SK-N-DZ (cell line): ENCODE results near the gene MND1. TPM values are rescaled to one million over a fixed set of nuclear protein-coding genes. Genes with fewer than 3 reads are reported as not detected.

Source experiments
- DNase-seq: peaks from one replicate; pipeline ENCODE4 v3.0.0-alpha.2; 2015; ENCODE audit warnings: low spot score
- polyA plus RNA-seq, 2 experiments: library from polyadenylated mRNA; depleted of rRNA; stranded (reverse); fragments of >200 nt; gene quantifications; 2 replicates each; pipeline ENCODE4 v1.2.3, GENCODE V29; 2014

The MND1 gene
- 35.5 and 36.3 TPM in 2 replicates for polyA plus RNA-seq (2014; cell fraction: cytosol; rRNA removed)
- 19.1 and 24.2 TPM in 2 replicates for polyA plus RNA-seq (2014; cell fraction: nucleus; rRNA removed)

DNA sequence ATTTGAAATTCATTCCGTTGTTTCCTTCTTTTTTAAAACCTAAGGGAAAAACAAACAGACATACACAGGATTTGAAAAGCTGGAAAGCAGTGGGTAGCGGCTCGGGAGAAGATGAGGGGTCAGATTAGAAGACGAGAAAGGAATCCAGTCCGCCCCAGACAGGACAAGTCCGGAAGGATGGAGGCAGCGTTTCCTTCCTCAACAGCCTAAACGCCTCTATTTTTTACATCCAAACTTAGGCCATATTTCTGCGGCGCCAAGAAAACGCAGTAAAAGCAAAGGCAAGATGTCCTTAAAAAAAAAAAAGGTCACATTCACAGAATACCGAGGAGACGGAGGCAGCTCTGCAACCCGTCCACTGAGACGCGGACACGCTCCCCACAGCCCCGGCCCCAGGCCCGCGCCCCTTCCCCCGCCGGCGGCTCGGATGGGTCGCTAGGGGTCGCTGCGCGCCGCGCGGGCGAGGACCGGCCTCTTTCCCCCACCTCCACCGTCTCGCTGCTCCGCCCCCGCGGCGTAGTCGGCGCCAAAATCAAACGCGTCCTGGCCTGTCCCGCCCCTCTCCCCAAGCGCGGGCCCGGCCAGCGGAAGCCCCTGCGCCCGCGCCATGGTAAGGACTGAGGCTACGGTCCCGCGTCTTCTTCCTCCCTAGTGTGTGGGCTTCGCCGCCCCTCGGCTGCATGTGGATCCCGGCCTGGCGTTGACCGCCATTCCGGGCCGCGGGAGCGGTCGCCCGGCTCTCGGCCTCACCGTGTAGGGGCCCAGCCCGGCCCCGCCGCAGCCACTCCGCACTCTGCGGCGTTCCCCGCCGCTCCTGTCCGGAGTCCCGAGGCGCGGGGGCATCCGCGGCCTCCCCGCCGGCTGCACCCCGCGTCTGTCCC is at the start of gene MND1:
Gene MND1, plus strand, starts transcription at position 558 of the 881 bp plus-strand sequence. Its CDS starts 50 bp downstream, at position 608.
- DNase-seq: peak; percentile 87

- DNase-seq: no peak
Observed at GRCh38 chr4:153295131-153295755, 49.2 kb upstream of the MND1 start.

DNA sequence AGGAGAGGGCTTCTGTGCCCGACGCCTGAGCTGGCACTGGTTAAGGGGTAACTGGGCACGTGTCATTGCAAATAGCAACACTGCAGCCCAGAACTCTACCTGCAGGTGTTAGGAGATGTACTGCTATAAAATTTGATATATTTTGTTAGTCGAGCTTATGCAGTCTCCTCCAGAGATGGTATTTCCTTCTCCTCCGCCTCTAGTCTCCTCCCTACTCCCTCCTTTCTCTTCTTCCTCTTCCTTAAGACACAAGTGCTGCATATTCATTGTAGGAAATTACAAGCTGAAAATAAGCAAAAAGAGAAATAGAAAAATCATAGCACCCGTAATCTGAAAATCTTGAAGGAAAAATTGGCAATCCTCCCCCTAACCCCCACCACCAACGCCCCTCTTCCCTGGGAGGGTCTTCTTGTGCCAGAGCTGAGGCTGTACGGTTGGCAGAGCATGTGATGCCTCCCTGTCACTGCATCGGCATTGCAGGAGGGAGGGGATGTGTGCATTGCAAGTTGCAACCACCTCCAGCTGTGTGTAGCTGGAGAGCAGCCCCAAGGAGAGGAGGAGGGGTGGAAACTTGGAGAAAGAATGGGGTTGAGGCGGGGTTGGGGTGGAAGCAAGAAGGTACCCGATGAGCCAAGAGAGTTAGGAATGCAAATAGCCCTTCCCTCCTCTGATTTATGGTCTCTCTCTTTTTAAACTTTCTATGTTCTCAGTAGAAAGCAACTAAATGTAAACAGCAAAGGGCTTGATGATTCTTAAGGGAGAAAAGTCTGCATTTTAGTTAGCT is 48.3 kb upstream of the MND1 start:
- no peak for DNase-seq

DNA sequence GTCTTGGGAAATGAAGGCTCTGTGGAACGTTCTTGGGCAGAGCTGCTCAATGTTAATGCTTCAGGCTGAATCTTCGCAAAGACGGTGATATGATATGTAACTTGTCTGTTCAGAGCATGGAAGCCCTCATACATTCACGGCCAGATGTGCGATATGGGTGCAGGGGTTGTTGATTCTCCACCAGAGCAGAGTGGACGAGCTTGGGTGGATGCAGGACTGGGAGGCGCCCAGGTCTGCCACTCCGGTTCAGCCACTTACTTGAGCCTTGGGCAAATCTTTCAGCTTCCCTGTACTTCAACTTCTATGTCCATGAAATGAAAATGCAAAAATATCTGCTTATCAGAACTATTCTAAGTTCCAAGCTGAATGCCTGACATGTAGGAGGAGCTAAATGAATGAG is 47.4 kb upstream of the MND1 start:
- no peak for DNase-seq

DNA sequence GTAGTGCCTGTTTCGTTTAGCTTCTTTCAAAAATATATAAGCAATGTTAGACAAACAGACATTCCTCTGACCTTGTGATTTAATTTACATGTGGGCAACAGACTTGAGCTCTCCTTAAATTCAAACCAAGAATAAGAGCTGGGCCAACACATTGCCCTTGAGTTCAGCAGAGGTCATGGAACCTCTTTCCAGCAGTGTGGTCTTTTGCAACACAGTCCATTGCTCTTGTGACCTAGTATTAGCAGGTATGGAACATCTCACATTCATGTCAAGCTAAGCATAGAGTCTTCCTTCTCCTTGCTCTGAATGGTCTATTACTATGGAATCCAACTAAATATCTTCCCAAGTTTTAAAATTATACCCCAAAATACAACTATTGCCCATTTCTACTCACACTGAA is 33.7 kb upstream of the MND1 start:
- DNase-seq: no peak

DNA sequence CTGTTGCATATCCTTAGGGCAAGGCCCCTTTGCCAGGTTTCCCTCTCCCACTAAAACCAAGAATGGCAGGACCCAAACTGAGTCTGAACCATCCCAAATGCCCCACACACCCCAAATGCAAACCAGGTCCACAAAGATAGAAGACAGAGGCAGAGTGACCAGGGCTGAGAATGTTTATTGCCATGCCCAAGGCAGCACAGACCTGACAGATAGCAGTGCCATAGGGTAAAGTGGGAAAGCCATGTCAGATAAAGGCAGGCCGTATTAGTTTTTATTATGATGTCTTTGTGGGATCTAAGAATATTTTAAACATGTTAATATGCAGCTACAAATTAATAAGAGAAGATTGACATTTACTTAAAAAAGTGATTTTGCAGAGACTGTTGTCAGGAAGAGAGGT is 29.6 kb upstream of the MND1 start:
- no peak for DNase-seq

DNA sequence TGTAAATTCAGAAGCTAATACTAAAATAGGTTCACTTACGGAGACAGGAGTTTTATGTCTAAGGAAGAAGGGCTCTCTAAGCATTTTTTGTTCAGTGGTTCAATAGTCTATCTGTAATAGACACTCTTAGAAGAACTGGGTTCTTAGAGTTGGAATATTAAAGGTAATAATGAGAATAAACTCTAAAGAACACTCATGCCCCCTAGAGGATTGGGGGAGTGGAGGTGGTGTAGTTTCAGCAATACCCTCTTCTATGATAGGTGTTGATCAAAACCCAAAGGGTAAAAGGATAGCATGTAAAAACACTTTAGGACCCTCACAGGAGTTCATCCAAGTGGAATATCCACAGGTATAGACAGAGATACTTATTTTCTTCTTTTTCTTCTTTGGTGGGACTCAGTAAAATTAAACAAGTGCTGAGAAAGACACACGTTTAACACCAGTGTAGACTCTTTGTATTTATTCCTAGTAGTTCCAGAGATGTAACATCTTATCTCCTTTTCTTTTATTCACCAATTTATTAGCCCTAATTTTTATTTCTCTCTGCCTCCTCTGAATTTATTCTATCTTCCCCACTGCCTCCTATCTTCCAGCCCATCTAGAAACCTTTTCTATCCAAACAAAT is 25.7 kb upstream of the MND1 start:
- peak; percentile 12 for DNase-seq

DNA sequence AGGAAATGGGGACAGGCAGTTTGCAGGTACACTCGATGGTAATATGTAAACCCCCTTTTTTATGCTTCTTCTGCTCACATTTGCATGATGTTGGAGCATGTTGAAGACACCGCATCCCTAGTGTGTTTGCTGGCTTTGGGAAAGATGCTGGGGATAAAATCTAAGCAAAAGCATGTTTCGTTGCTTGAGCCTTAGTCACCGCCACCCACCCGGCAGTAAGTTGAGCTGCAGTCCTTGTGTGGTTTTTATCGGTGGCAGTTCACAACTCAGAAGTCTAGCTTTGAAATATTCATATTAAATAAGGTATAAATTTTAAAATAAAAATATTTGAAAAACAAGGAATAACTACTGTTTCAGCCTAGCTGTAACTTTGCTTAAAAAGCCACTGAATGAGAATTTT is 21.7 kb upstream of the MND1 start:
- DNase-seq: no peak

GRCh38 chr4:153324046-153324445 is 20.4 kb upstream of the MND1 start:
- no peak for DNase-seq

DNA sequence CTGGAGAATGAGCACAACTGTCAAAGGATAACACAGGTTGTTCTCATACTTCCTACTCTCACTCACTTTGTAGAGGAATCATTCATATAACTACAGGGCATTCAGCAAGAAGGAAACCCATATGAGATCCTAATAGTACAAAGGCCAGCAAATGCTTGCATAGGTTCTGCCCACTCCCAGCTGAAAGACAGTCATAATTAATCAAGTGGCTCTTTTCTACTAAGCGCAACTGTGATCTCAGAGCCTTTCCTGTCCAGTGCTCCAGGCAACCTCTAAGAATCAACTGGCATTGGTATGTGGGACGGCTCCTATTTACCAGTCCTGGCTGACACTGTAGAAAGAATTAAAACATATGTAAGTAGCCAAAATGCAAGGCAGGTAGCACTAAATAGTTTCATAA is 18.9 kb upstream of the MND1 start:
- DNase-seq: no peak

- no peak for DNase-seq
Observed at GRCh38 chr4:153326513-153326912, 18.0 kb upstream of the MND1 start.

GRCh38 chr4:153327247-153327646 is 17.2 kb upstream of the MND1 start:
- DNase-seq: no peak

DNA sequence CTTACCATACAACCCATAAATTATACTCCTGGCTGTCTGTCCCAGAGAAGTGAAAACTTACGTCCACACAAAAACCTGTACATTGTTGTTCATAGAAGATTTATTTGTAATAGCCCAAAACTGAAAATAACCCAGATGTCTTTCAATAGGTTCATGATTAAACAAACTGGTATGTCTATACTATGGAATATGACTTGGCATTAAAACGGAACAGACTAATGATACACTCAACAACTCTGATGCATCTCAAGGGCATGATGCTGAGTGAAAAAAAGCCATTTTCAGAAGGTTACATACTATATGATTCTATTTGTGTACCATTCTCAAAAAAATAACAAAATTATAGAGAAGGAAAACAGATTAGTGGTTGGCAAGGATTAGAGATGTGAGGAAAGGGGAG is 11.6 kb upstream of the MND1 start:
- no peak for DNase-seq

- DNase-seq: no peak
Observed at GRCh38 chr4:153333874-153334273, 10.6 kb upstream of the MND1 start.

- DNase-seq: no peak
Observed at GRCh38 chr4:153335665-153336064, 8.8 kb upstream of the MND1 start.

- no peak for DNase-seq
Observed at GRCh38 chr4:153337686-153338085, 6.8 kb upstream of the MND1 start.

DNA sequence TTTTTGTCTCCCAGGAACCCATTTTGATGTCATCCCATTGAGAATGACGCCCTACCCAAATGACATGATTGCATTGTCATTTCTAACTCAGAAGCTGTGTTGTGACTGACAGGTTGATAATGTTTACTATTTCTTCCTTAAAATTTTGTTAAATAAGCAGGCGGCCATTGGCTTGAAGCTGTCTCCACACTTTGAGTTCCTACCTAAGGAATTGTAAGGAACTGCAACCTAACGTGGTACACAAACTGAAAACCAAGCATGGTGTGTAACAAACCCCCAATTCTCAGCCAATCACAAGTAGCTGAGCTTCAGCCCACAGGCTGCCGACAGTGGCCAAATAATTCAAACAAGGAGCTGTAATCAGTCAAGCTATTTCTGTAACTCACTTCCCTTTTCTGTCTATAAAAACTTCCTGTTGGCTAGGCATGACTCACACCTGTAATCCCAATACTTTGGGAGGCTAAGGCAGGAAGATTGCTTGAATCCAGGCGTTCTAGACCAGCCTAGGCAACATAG is 2.9 kb upstream of the MND1 start:
- DNase-seq: no peak

- DNase-seq: no peak
Observed at GRCh38 chr4:153342751-153343552, 1.5 kb upstream of the MND1 start.

GRCh38 chr4:153345012-153345981 is 809 bp downstream of the MND1 start:
- peak; percentile 75 for DNase-seq
